Putamen (tissue), 1 donor: Measurements from ENCODE around the gene OR9Q1.
"Not testable (repeated sequence)": the region's sequence is repeated elsewhere in the genome, so short reads cannot be mapped to it uniquely, and the experiment has no call there.

Experiments used
- DNase-seq: peaks from one replicate; pipeline ENCODE4 v3.0.0-alpha.2; 2016; ENCODE audit warnings: low spot score

OR9Q1 gene

GRCh38 chr11:58135171-58135570 is 111.5 kb downstream of the OR9Q1 start:
- DNase-seq, result no peak

GRCh38 chr11:58142761-58143160 is 119.1 kb downstream of the OR9Q1 start:
- DNase-seq, result no peak

GRCh38 chr11:58152781-58153180 is 129.1 kb downstream of the OR9Q1 start:
- DNase-seq, result no peak

GRCh38 chr11:58164389-58164788 is 140.7 kb downstream of the OR9Q1 start:
- DNase-seq, result no peak

GRCh38 chr11:58164990-58165389 is 141.3 kb downstream of the OR9Q1 start:
- DNase-seq, result no peak

GRCh38 chr11:58165504-58166106 is 141.9 kb downstream of the OR9Q1 start:
- no peak for DNase-seq

GRCh38 chr11:58177409-58178054 is 153.9 kb downstream of the OR9Q1 start:
- DNase-seq, result no peak

- no peak for DNase-seq
Observed at GRCh38 chr11:58178444-58178843, 154.8 kb downstream of the OR9Q1 start.

GRCh38 chr11:58179648-58180047 is 156.0 kb downstream of the OR9Q1 start:
- DNase-seq, result no peak

GRCh38 chr11:58186938-58187337 is 163.3 kb downstream of the OR9Q1 start:
- DNase-seq, result no peak

- no peak for DNase-seq
Observed at GRCh38 chr11:58188770-58189169, 165.1 kb downstream of the OR9Q1 start, which contains the start of gene OR9Q2. TSS of gene OR9Q2 (plus strand) at chr11:58189070. CDS start at chr11:58190491, 1,421 bp downstream.

GRCh38 chr11:58192229-58192628 is 168.5 kb downstream of the OR9Q1 start:
- no peak for DNase-seq

- DNase-seq, result no peak
Observed at GRCh38 chr11:58193391-58193790, 169.7 kb downstream of the OR9Q1 start.

GRCh38 chr11:58195939-58196338 is 172.3 kb downstream of the OR9Q1 start:
- DNase-seq, result no peak

- no peak for DNase-seq
Observed at GRCh38 chr11:58199271-58199670, 175.6 kb downstream of the OR9Q1 start.

- DNase-seq, result no peak
Observed at GRCh38 chr11:58204042-58204441, 180.4 kb downstream of the OR9Q1 start, which contains the start of gene OR1S2. TSS of gene OR1S2 (minus strand) at chr11:58204142. CDS start at chr11:58204142, 0 bp downstream.

- not testable (repeated sequence) for DNase-seq
Observed at GRCh38 chr11:58212420-58212819, 188.7 kb downstream of the OR9Q1 start, which contains the start of gene OR1S1. TSS of gene OR1S1 (plus strand) at chr11:58212720.

GRCh38 chr11:58216476-58216875 is 192.8 kb downstream of the OR9Q1 start:
- DNase-seq, result no peak

- DNase-seq, result no peak
Observed at GRCh38 chr11:58222721-58223120, 199.0 kb downstream of the OR9Q1 start.

GRCh38 chr11:58227956-58228615 is 204.4 kb downstream of the OR9Q1 start:
- DNase-seq, result no peak
